ENCODE measurements around the gene MMP28.

MMP28 gene

GRCh38 chr17:35742896-35743477 lies 52.5 kb downstream of the MMP28 start:
- no peak for DNase-seq (ENCODE audit: low spot score)

GRCh38 chr17:35742496-35742895 lies 52.9 kb downstream of the MMP28 start:
- no peak for DNase-seq (ENCODE audit: low spot score)

GRCh38 chr17:35740997-35741931 lies 54.2 kb downstream of the MMP28 start:
- no peak for DNase-seq (ENCODE audit: low spot score)

- no peak for DNase-seq (ENCODE audit: low spot score)
Observed at GRCh38 chr17:35740216-35740615, 55.2 kb downstream of the MMP28 start.

- DNase-seq (ENCODE audit: low spot score): no peak
Observed at GRCh38 chr17:35738519-35739133, 56.8 kb downstream of the MMP28 start.

GRCh38 chr17:35736236-35736635 lies 59.2 kb downstream of the MMP28 start:
- no peak for DNase-seq (ENCODE audit: low spot score)

- no peak for DNase-seq (ENCODE audit: low spot score)
Observed at GRCh38 chr17:35735036-35735805, 60.2 kb downstream of the MMP28 start.

- no peak for DNase-seq (ENCODE audit: low spot score)
Observed at GRCh38 chr17:35734396-35734795, 61.0 kb downstream of the MMP28 start.

GRCh38 chr17:35733366-35733765 lies 62.1 kb downstream of the MMP28 start:
- DNase-seq (ENCODE audit: low spot score): peak; percentile 7

GRCh38 chr17:35732806-35733136 lies 62.7 kb downstream of the MMP28 start:
- DNase-seq (ENCODE audit: low spot score): peak; percentile 7

- peak; percentile 43 for DNase-seq (ENCODE audit: low spot score)
Observed at GRCh38 chr17:35731917-35732805, 63.3 kb downstream of the MMP28 start.

- DNase-seq (ENCODE audit: low spot score): peak; percentile 90
Observed at GRCh38 chr17:35731239-35731916, 64.1 kb downstream of the MMP28 start, which contains the start of gene RASL10B. TSS of gene RASL10B (plus strand) at chr17:35731639. CDS start at chr17:35735185, 3,546 bp downstream.

- DNase-seq (ENCODE audit: low spot score): no peak
Observed at GRCh38 chr17:35730400-35731005, 64.9 kb downstream of the MMP28 start.

GRCh38 chr17:35729405-35729833 lies 66.0 kb downstream of the MMP28 start:
- DNase-seq (ENCODE audit: low spot score): no peak

GRCh38 chr17:35728551-35728950 lies 66.9 kb downstream of the MMP28 start:
- DNase-seq (ENCODE audit: low spot score): no peak

GRCh38 chr17:35727635-35728034 lies 67.8 kb downstream of the MMP28 start:
- no peak for DNase-seq (ENCODE audit: low spot score)

- no peak for DNase-seq (ENCODE audit: low spot score)
Observed at GRCh38 chr17:35726953-35727460, 68.4 kb downstream of the MMP28 start.

GRCh38 chr17:35726127-35726952 lies 69.1 kb downstream of the MMP28 start:
- DNase-seq (ENCODE audit: low spot score): peak; percentile 60

GRCh38 chr17:35725802-35726126 lies 69.7 kb downstream of the MMP28 start:
- DNase-seq (ENCODE audit: low spot score): no peak
